GM10248 (cell line): ENCODE data around the gene BTBD19.

ENCODE experiments used
- CTCF ChIA-PET: fragments of 300-600 bp; sonication (Branson Sonifier 250); formaldehyde crosslinking; extraction: SDS; loops from one replicate; lab custom pipeline; 2021; ENCODE audit warnings: antibody characterized with exemption; lab: Yijun Ruan, JAX
- POLR2A ChIA-PET: fragments of 350-650 bp; sonication (Branson Sonifier 250); formaldehyde crosslinking; extraction: SDS; loops from one replicate; lab custom pipeline; 2020; ENCODE audit warnings: antibody characterized with exemption; lab: Yijun Ruan, JAX
- DNase-seq: peaks from one replicate; pipeline ENCODE4 v3.0.0; 2012; ENCODE audit errors: extremely low spot score
- CTCF ChIP-seq: IDR thresholded peaks from 2 replicates; pipeline ENCODE4 v1.5.1; 2012; ENCODE audit warnings: mild to moderate bottlenecking, low read depth; ENCODE audit errors: extremely low read depth, missing control alignments, control extremely low read depth

The BTBD19 gene

GRCh38 chr1:44826375-44827196, 18.3 kb downstream of the BTBD19 start:
- DNase-seq, result no peak
- TF ChIP-seq CTCF, result no peak
- POLR2A ChIA-PET, result interaction anchor here (0.6 kb wide), 1 partner anchor 8 kb away, joined by 3 read pairs; no protein-coding TSS in a partner anchor
- CTCF ChIA-PET, result interaction anchor here (1.1 to 3.2 kb wide), 3 partner anchors 9 to 26 kb away, joined by 4 to 17 read pairs (median 4); partner anchors contain the start of gene PLK3

- DNase-seq, result no peak
- TF ChIP-seq CTCF, result no peak
- CTCF ChIA-PET, result interaction anchor here (1.0 to 3.2 kb wide), 3 partner anchors 8 to 29 kb away, joined by 3 to 17 read pairs (median 4); no protein-coding TSS in a partner anchor
- POLR2A ChIA-PET, result no interaction called here
Observed at GRCh38 chr1:44827197-44828002, 19.1 kb downstream of the BTBD19 start.

- TF ChIP-seq CTCF, result no peak
- DNase-seq, result no peak
- POLR2A ChIA-PET, result no interaction called here
- CTCF ChIA-PET, result interaction anchor here (1.0 to 3.2 kb wide), 3 partner anchors 8 to 29 kb away, joined by 3 to 17 read pairs (median 4); no protein-coding TSS in a partner anchor
Observed at GRCh38 chr1:44828003-44828651, 19.8 kb downstream of the BTBD19 start.

GRCh38 chr1:44828841-44829440, 20.6 kb downstream of the BTBD19 start:
- CTCF ChIA-PET, result interaction anchor here (2.1 kb wide), 1 partner anchor 8 kb away, joined by 5 read pairs; no protein-coding TSS in a partner anchor
- POLR2A ChIA-PET, result interaction anchor here (5.5 kb wide), 1 partner anchor 10 kb away, joined by 21 read pairs; no protein-coding TSS in a partner anchor
- DNase-seq, result no peak
- no peak for TF ChIP-seq CTCF

GRCh38 chr1:44829506-44830384, 21.4 kb downstream of the BTBD19 start:
- ChIA-PET CTCF (interaction anchor here (1.5 to 2.1 kb wide), 3 partner anchors 9 to 100 kb away, joined by 3 to 5 read pairs (median 4); no protein-coding TSS in a partner anchor), POLR2A (interaction anchor here (0.7 to 5.5 kb wide), 2 partner anchors 10 to 474 kb away, joined by 4 to 21 read pairs; no protein-coding TSS in a partner anchor)
- TF ChIP-seq CTCF, result no peak
- no peak for DNase-seq
